Heart left ventricle (tissue), 16 donors: ENCODE results near the gene EFNA5. TPM values are rescaled to one million over a fixed set of nuclear protein-coding genes. Genes with fewer than 3 reads are reported as not detected.

ENCODE experiments used
- ATAC-seq, 4 donors: fragments of 200-7000 bp; cut with Tn5 transposase; one replicate each; pipeline ENCODE4 v1.9.1; 2020 to 2022; ENCODE audit warnings: moderate library complexity in 4 of 4, mild to moderate bottlenecking in 3 of 4, moderate number of reproducible peaks in 1 of 4
- DNase-seq, 5 donors: peaks; one replicate each; pipeline ENCODE4 v3.0.0-alpha.2; 2020
- H3K27ac ChIP-seq, 12 donors: fragments of 200-600 bp; sonication (generic) in 4 of 12; one replicate each; pipeline versions ENCODE4 v1.5.0 to v1.8.0; 2016 to 2022; ENCODE audit warnings: mild to moderate bottlenecking in 2 of 12
- H3K27me3 ChIP-seq, 9 donors: fragments of 200-600 bp; sonication (generic) in 2 of 9; one replicate each; pipeline versions ENCODE4 v1.5.1 to v1.8.0; 2016 to 2022; ENCODE audit warnings: mild to moderate bottlenecking in 3 of 9
- H3K36me3 ChIP-seq, 9 donors: fragments of 200-600 bp; sonication (generic) in 2 of 9; one replicate each; pipeline versions ENCODE4 v1.5.0 to v1.8.0; 2018 to 2022; ENCODE audit warnings: mild to moderate bottlenecking in 2 of 9
- H3K4me1 ChIP-seq, 12 donors: fragments of 200-600 bp; sonication (generic) in 4 of 12; one replicate each; pipeline versions ENCODE4 v1.5.0 to v1.8.0; 2016 to 2022; ENCODE audit warnings: mild to moderate bottlenecking in 3 of 12
- H3K4me3 ChIP-seq, 12 donors: fragments of 200-600 bp; sonication (generic) in 4 of 12; one replicate each; pipeline versions ENCODE4 v1.5.0 to v1.8.0; 2017 to 2022; ENCODE audit warnings: mild to moderate bottlenecking in 9 of 12, moderate library complexity in 4 of 12
- H3K9me3 ChIP-seq, 12 donors: fragments of 200-600 bp; sonication (generic) in 4 of 12; one replicate each; pipeline versions ENCODE4 v1.5.0 to v1.8.0; 2016 to 2022; ENCODE audit warnings: mild to moderate bottlenecking in 1 of 12
- POLR2A ChIP-seq, 2 donors: fragments of 450-650 bp; IDR thresholded peaks; one replicate each; pipeline ENCODE4 v1.6.1; 2017; ENCODE audit warnings: antibody characterized with exemption in 2 of 2, mild to moderate bottlenecking in 2 of 2, moderate library complexity in 2 of 2
- WGBS, 4 donors: extraction: QIAGEN DNeasy Blood & Tissue Kit in 2 of 4; methylation state at CpG; one replicate each; pipeline versions ENCODE4 v1.1.5 to v1.1.7; 2013 to 2018; 5-methylcytosine and 5-hydroxymethylcytosine counted together
- intact Hi-C, 10 donors: fragments of 100-400 bp; cut with DNase I; formaldehyde crosslinking; loops; one replicate each; pipeline versions ENCODE4 v1.11.1 to v1.14.2; 2022
- polyA plus RNA-seq, 2 donors: library from polyadenylated mRNA; stranded (reverse); fragments of 200-250 nt; gene quantifications; one replicate each; pipeline ENCODE4 v1.2.3, GENCODE V29; 2013
- total RNA-seq, 9 donors: library from RNA; depleted of rRNA in 2 of 9; stranded (reverse); fragments of >200 nt in 2 of 9; fragmentation: NEBNext Ultra II Directional in 3 of 9; extraction: Animal tissue kit (Norgen Biotek cat#: 25700) in 3 of 9; gene quantifications; one replicate each; pipeline versions ENCODE4 v1.1.0 to v1.2.4, GENCODE V29; 2016 to 2023
- TF ChIP-seq, protein P1 (sequence below), 12 donors: fragments of 200-600 bp; sonication (generic) in 4 of 12; IDR thresholded peaks; one replicate each; pipeline versions ENCODE4 v1.5.0 to v1.8.0; 2018 to 2022; ENCODE audit warnings: antibody characterized with exemption in 12 of 12, mild to moderate bottlenecking in 5 of 12
- donor health status: ischemic (EF 13 %, LVEDD 7.1; RV severe dilation, severe dysfunction).
- donor health status: healthy with polysubstance abuse.
- donor health status: DM: no; HTN: yes; CAD: no.
- donor health status: DM: no; HTN: no; CAD: no.
- donor health status: ischemic (EF 25% LVEDD 6.9; RV normal size, moderate dysfunction).
- donor health status: ischemic (EF 25% LVEDD 5.7; RV mildly dilated, moderate dysfunction).
- donor health status: healthy.
- donor health status: DM: yes; HTN: yes; CAD: no.
- donor health status: ischemic (EF 35%, LVEDD 5.7; RV mildly dilated, moderate dysfunction).
- donor health status: nonischemic (EF 11% LVEDD 7.7; RV severe dilation, severe dysfunction).
- donor health status: DM: yes; HTN: yes; CAD: no.
- donor health status: PGD.
- donor health status: ischemic (EF 29% LVEDD 5.4; RV normal size, mild dysfunction).
- donor health status: nonischemic (EF 23%, LVEDD 6.1; RV moderate dilation, normal function).

EFNA5 gene
- total and polyA plus RNA-seq, 11 donors, result 6.1 to 58.4 (median 28.3) TPM

DNA sequence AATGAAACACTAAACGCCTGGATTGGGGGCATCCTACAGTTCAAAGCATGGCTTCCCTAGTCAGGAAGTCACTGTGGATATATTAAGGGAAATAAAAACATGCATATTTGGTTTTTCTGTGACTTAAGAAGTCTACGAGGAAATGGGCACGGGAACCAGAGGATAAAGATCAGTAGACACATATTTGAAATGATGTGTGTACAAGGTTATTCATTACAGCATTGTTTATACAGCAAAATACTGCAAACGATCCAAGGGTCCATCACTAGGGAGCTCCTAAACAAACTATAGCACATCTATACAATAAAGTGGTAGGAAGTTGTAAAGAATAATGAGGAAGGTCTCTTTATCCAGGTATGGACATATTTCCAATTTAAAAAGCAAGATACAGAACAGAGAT, 71.8 kb downstream of the EFNA5 start:
- no peaks in the 10 kb centered on the region for H3K9me3 ChIP-seq
- WGBS, 4 donors, result 48 to 62% (median 53%) methylated on average over 4 of the region's 4 CpGs
- DNase-seq (no peak), ATAC-seq (no peak)
- TF ChIP-seq, protein P1, sequence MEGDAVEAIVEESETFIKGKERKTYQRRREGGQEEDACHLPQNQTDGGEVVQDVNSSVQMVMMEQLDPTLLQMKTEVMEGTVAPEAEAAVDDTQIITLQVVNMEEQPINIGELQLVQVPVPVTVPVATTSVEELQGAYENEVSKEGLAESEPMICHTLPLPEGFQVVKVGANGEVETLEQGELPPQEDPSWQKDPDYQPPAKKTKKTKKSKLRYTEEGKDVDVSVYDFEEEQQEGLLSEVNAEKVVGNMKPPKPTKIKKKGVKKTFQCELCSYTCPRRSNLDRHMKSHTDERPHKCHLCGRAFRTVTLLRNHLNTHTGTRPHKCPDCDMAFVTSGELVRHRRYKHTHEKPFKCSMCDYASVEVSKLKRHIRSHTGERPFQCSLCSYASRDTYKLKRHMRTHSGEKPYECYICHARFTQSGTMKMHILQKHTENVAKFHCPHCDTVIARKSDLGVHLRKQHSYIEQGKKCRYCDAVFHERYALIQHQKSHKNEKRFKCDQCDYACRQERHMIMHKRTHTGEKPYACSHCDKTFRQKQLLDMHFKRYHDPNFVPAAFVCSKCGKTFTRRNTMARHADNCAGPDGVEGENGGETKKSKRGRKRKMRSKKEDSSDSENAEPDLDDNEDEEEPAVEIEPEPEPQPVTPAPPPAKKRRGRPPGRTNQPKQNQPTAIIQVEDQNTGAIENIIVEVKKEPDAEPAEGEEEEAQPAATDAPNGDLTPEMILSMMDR (IDR thresholded peaks at IDR 0.05), result no peak
- no peak overlapping the region for H3K4me3 ChIP-seq
- peaks cover 0 to 37% (median 7%) of the 10 kb centered on the region in 12 donors for H3K4me1 ChIP-seq
- H3K27ac ChIP-seq, result no peak overlapping the region
- no peaks in the 10 kb centered on the region for H3K36me3 ChIP-seq
- intact Hi-C loops, result no loop called here
- no peaks in the 10 kb centered on the region for H3K27me3 ChIP-seq

DNA sequence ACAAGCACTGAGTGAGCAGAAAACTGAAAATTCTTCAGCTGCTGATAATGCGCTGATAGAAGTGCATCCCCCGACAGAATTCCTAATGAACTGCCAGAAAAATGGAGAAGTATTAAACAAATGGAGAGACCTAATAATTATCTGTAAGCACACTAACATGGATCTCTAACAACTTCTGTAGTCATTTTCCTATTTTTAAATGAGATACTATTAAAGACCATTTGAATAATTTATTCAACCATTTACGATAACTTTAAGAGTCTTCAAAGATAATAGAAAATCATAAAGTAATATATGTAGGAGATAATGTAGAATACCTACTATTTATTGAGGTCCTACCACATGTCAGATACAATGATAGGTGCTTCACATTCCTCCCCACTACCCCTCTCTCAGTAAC, 72.9 kb downstream of the EFNA5 start:
- Histone ChIP-seq H3K4me3 (no peak overlapping the region), H3K9me3 (no peaks in the 10 kb centered on the region), H3K4me1 (peaks cover 0 to 48% (median 7%) of the 10 kb centered on the region in 12 donors), H3K27me3 (no peaks in the 10 kb centered on the region), H3K27ac (no peak overlapping the region), H3K36me3 (no peaks in the 10 kb centered on the region)
- WGBS, 4 donors, result 75 to 92% (median 87%) methylated on average over 3 of the region's 3 CpGs
- DNase-seq (no peak), ATAC-seq (no peak)
- no peak for TF ChIP-seq POLR2A (IDR thresholded peaks at IDR 0.05)
- TF ChIP-seq, protein P1 (IDR thresholded peaks at IDR 0.05), result no peak
- intact Hi-C loops, result no loop called here

DNA sequence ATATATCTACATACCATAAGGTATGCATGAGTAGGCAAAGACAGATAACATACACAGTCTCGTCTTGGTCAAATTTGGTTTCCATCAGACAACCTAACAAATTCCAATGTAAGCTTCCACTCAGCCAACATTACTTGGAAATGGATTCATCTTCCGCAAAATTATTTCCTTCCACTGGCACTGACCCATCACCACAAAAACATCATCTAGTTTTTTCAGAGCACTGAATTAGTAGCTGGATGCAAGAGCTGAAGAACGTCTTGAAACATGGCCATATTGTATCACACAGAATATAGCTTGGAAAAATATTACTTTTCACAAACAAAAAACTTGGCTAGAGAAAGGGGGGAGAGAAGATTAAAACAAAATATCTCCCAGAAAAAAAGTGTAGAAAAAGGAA, 73.5 kb downstream of the EFNA5 start:
- ATAC-seq (no peak), DNase-seq (no peak)
- TF ChIP-seq POLR2A (IDR thresholded peaks at IDR 0.05), result no peak
- TF ChIP-seq, protein P1 (IDR thresholded peaks at IDR 0.05), result no peak
- no peaks in the 10 kb centered on the region for H3K27me3 ChIP-seq
- no peak overlapping the region for H3K4me3 ChIP-seq
- H3K4me1 ChIP-seq, result peaks cover 0 to 49% (median 11%) of the 10 kb centered on the region in 12 donors
- WGBS, 4 donors, result 75 to 85% (median 78%) methylated on average over 3 of the region's 3 CpGs
- no peak overlapping the region for H3K27ac ChIP-seq
- H3K9me3 ChIP-seq, result no peaks in the 10 kb centered on the region
- intact Hi-C loops, result no loop called here
- H3K36me3 ChIP-seq, result no peaks in the 10 kb centered on the region

DNA sequence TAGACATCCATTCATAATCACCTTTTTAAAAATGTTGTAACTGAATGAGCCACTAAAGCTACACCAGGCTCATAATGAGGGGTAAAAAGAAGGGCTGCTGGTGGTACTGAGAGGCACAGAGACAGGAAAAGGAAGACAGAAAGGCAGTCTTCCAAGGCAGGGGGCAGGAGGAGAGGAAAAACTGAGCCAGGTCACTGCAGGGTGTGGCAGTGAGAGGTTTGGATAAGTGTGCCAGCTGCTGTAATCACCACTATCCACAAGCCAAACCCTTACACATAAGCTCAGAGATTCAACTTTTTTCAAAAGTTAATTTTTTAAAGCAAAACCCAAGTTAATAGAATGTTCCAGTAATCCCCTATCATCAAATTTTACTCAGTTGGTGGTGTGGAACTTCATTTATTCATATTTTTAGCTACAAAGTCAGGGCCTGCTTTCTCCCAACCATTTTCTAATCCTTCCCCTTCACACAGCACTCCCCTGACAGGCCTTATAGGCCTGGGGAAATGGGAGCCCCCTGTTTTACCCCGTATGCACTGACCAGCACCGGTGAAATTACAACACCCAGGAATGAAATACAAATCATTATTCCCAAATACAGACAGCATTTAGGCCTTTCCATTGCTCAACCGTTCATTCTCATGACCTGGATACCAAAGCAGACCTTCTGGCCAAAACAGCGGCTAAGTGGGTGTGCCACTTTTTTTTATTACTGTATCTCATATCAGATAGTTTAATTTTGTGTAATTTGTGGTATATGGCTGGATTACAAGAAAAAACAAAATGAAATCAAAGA, 76.3 kb downstream of the EFNA5 start:
- WGBS, 4 donors, result 51 to 73% (median 60%) methylated on average over 4 of the region's 4 CpGs
- no peak overlapping the region for H3K4me3 ChIP-seq

More for the DNA sequence above, 76.3 kb downstream of the EFNA5 start:
- Histone ChIP-seq H3K4me1 (peaks cover 0 to 28% (median 7%) of the 10 kb centered on the region in 12 donors), H3K27ac (peak overlapping the region in 11 of 12 donors; percentile 3 to 70 (median 52)), H3K27me3 (no peaks in the 10 kb centered on the region), H3K36me3 (no peaks in the 10 kb centered on the region), H3K9me3 (no peaks in the 10 kb centered on the region)
- ATAC-seq (peak; percentile 57 to 82 (median 76)), DNase-seq (no peak)
- TF ChIP-seq POLR2A (IDR thresholded peaks at IDR 0.05), result no peak
- TF ChIP-seq, protein P1 (IDR thresholded peaks at IDR 0.05), result no peak
- intact Hi-C loops, result no loop called here
